GM12878 (cell line): Measurements from ENCODE around the gene KLK2.

Experiments used
- CTCF ChIP-seq, 3 experiments: IDR thresholded peaks in 2 of 3; conservative IDR thresholded peaks in 1 of 3; 2 replicates each; pipeline ENCODE4 v1.5.1; 2011; ENCODE audit warnings: low read depth in 3 of 3, low read length in 3 of 3, mild to moderate bottlenecking in 3 of 3, control low read depth in 2 of 3, moderate library complexity in 2 of 3, inconsistent platforms in 1 of 3, mixed read lengths in 1 of 3; ENCODE audit not compliant: control insufficient read depth in 2 of 3, insufficient read depth in 1 of 3; ENCODE audit errors: extremely low read depth in 1 of 3
- EP300 ChIP-seq, 2 experiments: fragments of 150-350 bp in 1 of 2; IDR thresholded peaks; 2 replicates each; pipeline ENCODE4 v1.6.1; 2011 to 2012; ENCODE audit warnings: low read depth in 2 of 2, low read length in 2 of 2, borderline replicate concordance in 1 of 2, improper control_type of control experiment in 1 of 2, inconsistent platforms in 1 of 2; ENCODE audit not compliant: control insufficient read depth in 1 of 2
- TCF7 ChIP-seq: IDR thresholded peaks from 2 replicates; pipeline ENCODE4 v1.6.1; 2014; ENCODE audit warnings: antibody characterized with exemption, borderline replicate concordance

DNA sequence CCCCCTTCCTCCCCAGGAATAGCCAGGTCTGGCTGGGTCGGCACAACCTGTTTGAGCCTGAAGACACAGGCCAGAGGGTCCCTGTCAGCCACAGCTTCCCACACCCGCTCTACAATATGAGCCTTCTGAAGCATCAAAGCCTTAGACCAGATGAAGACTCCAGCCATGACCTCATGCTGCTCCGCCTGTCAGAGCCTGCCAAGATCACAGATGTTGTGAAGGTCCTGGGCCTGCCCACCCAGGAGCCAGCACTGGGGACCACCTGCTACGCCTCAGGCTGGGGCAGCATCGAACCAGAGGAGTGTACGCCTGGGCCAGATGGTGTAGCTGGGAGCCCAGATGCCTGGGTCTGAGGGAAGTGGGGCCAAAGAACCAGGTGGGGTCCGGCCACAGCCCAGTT lies 3.2 kb downstream of the KLK2 start:
- no peak for TF ChIP-seq EP300 (IDR thresholded peaks at IDR 0.05; ENCODE audit: borderline replicate concordance in 1 of 2, control insufficient read depth in 1 of 2, low read depth in 2 of 2, low read length in 2 of 2)
- TF ChIP-seq CTCF (IDR thresholded peaks at IDR 0.05 in 2 of 3, conservative IDR thresholded peaks at IDR 0.05 in 1 of 3; ENCODE audit: control insufficient read depth in 2 of 3, extremely low read depth in 1 of 3, insufficient read depth in 1 of 3, low read depth in 3 of 3, low read length in 3 of 3), result no peak
- no peak for TF ChIP-seq TCF7
